OCI-LY7 (cell line): Measurements from ENCODE around the gene DIPK1A. TPM values are rescaled to one million over a fixed set of nuclear protein-coding genes. Genes with fewer than 3 reads are reported as not detected.

Experiments
- BruUV-seq: library from RNA; stranded (reverse); fragments of 400-500 nt; replicated peaks from 2 replicates; lab custom pipeline; 2021; lab: Mats Ljungman, UMichigan
- CTCF ChIA-PET: fragments of 300-600 bp; sonication (Branson Sonifier 250); formaldehyde crosslinking; loops from one replicate; lab custom pipeline; 2022; ENCODE audit warnings: antibody characterized with exemption; ENCODE audit not compliant: unreplicated experiment; lab: Charles Lee
- POLR2A ChIA-PET: fragments of 300-600 bp; sonication (Branson Sonifier 250); formaldehyde crosslinking; loops from one replicate; lab custom pipeline; 2022; ENCODE audit warnings: antibody characterized with exemption; lab: Charles Lee
- DNase-seq: peaks from one replicate; pipeline ENCODE4 v3.0.0-alpha.2; 2015; ENCODE audit warnings: low spot score
- H2AFZ ChIP-seq: fragments of 200-600 bp; sonication (generic), shearing (Covaris generic); 2 replicates; pipeline ENCODE4 v1.6.1; 2014; ENCODE audit warnings: mild to moderate bottlenecking, antibody characterized with exemption, low read length, moderate library complexity
- H3K27ac ChIP-seq: fragments of 200-600 bp; sonication (generic); 2 replicates; pipeline ENCODE4 v1.5.1; 2014; ENCODE audit warnings: mixed run types, low read depth, mild to moderate bottlenecking, moderate library complexity, low read length, inconsistent platforms; ENCODE audit not compliant: poor library complexity, severe bottlenecking
- H3K36me3 ChIP-seq: fragments of 200-600 bp; sonication (generic); 2 replicates; pipeline ENCODE4 v1.6.1; 2014; ENCODE audit warnings: mild to moderate bottlenecking, antibody characterized with exemption, low read length, moderate library complexity, mixed read lengths; ENCODE audit not compliant: insufficient read depth
- H3K4me1 ChIP-seq: fragments of 200-600 bp; sonication (generic); 2 replicates; pipeline ENCODE4 v1.5.1; 2014; ENCODE audit warnings: mild to moderate bottlenecking, low read length; ENCODE audit not compliant: insufficient read depth, poor library complexity, severe bottlenecking
- H3K4me2 ChIP-seq: fragments of 200-600 bp; sonication (generic); 2 replicates; pipeline ENCODE4 v1.6.1; 2014; ENCODE audit warnings: mild to moderate bottlenecking, low read length
- H3K4me3 ChIP-seq: fragments of 200-600 bp; sonication (generic); 2 replicates; pipeline ENCODE4 v1.5.1; 2014; ENCODE audit warnings: mild to moderate bottlenecking, low read depth, low read length; ENCODE audit not compliant: poor library complexity, severe bottlenecking
- H3K79me2 ChIP-seq: fragments of 200-600 bp; sonication (generic); 2 replicates; pipeline ENCODE4 v1.6.1; 2016; ENCODE audit warnings: low read depth, mild to moderate bottlenecking, low read length, moderate library complexity, mixed read lengths; ENCODE audit not compliant: insufficient read depth
- H3K9me2 ChIP-seq: fragments of 200-600 bp; sonication (generic); 2 replicates; pipeline ENCODE4 v1.6.1; 2016; ENCODE audit warnings: mild to moderate bottlenecking, low read length, mixed read lengths; ENCODE audit not compliant: insufficient read depth
- H3K9me3 ChIP-seq: fragments of 200-600 bp; sonication (generic); 2 replicates; pipeline ENCODE4 v1.6.1; 2014; ENCODE audit warnings: mild to moderate bottlenecking, mixed run types, low read length, mixed read lengths
- H4K20me1 ChIP-seq: fragments of 200-600 bp; sonication (generic); 2 replicates; pipeline ENCODE4 v1.6.1; 2014; ENCODE audit warnings: mild to moderate bottlenecking, antibody characterized with exemption, low read length, moderate library complexity, mixed read lengths; ENCODE audit not compliant: insufficient read depth
- CTCF ChIP-seq: fragments of 200-600 bp; sonication (generic); conservative IDR thresholded peaks from 2 replicates; pipeline ENCODE4 v1.5.1; 2014; ENCODE audit warnings: mild to moderate bottlenecking, antibody characterized with exemption, low read length, moderate library complexity, mixed read lengths
- EZH2phosphoT487 ChIP-seq: fragments of 200-600 bp; sonication (generic); IDR thresholded peaks from 2 replicates; pipeline ENCODE4 v1.6.1; 2018; ENCODE audit warnings: low read depth, borderline replicate concordance, mild to moderate bottlenecking, mixed run types, antibody characterized with exemption, low read length, moderate library complexity, mixed read lengths
- intact Hi-C: fragments of 100-400 bp; cut with micrococcal nuclease; formaldehyde crosslinking; loops from one replicate; pipeline ENCODE4 v1.10.0; 2022; ENCODE audit not compliant: unreplicated experiment
- total RNA-seq, 2 experiments: library from RNA; depleted of rRNA in 1 of 2; stranded (reverse); fragments of >200 nt in 1 of 2; shearing (Covaris generic) in 1 of 2; gene quantifications; 2 replicates each; pipeline ENCODE4 v1.2.3, GENCODE V29; 2014 to 2022

DIPK1A gene
- total RNA-seq, 2 experiments from 2014 or later = 13.0 to 25.4 TPM

- POLR2A ChIA-PET = interaction anchor here (0.7 to 0.9 kb wide), 4 partner anchors 8 to 332 kb away, joined by 3 to 9 read pairs (median 3); partner anchors contain the start of gene RPL5
- Histone ChIP-seq H2AFZ (no peak overlapping the region), H3K9me3 (no peaks in the 10 kb centered on the region), H3K79me2 (peaks cover 19% of the 10 kb centered on the region; the same call in 1 of the 2 replicates), H3K9me2 (no peaks in the 10 kb centered on the region), H3K36me3 (peaks cover 87% of the 10 kb centered on the region), H3K4me3 (no peak overlapping the region), H4K20me1 (peaks cover 9% of the 10 kb centered on the region), H3K4me1 (no peaks in the 10 kb centered on the region), H3K4me2 (no peak overlapping the region), H3K27ac (no peak overlapping the region)
- DNase-seq = no peak
- intact Hi-C loops = no loop called here
- CTCF ChIA-PET = no interaction called here
- BruUV-seq = no TSS peak
- no peak for TF ChIP-seq EZH2phosphoT487
These were observed 115.4 kb downstream of the DIPK1A start for GRCh38 chr1:92845908-92846307.

DNA sequence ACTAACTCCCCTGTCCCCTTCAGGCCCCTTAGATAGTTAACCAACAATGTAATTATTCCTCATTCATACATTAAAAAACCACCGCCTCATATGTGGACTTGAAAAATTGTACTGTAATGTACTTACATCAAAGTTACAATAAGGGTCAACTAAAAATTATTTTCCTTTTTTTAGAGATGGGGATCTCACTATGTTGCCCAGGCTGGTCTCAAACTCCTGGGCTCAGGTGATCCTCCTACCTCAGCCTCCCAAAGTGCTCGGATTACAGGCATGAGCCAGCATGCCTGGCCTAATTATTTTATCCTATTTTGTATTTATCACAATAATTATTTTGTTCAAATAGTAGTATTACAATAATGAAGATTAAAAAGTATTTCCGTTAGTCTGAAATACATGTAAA, 116.8 kb downstream of the DIPK1A start:
- no peak for DNase-seq
- H3K4me2 ChIP-seq = no peak overlapping the region
- H3K4me3 ChIP-seq = no peak overlapping the region
- ChIA-PET POLR2A (interaction anchor here (0.7 kb wide), 1 partner anchor 9 kb away, joined by 3 read pairs; no protein-coding TSS in a partner anchor), CTCF (no interaction called here)
- no peak overlapping the region for H2AFZ ChIP-seq
- BruUV-seq = no TSS peak
- H3K9me2 ChIP-seq = no peaks in the 10 kb centered on the region
- H3K4me1 ChIP-seq = no peaks in the 10 kb centered on the region
- H3K79me2 ChIP-seq = peaks cover 34% of the 10 kb centered on the region; the same call in 1 of the 2 replicates
- H3K36me3 ChIP-seq = peaks cover 87% of the 10 kb centered on the region
- intact Hi-C loops = no loop called here
- peaks cover 15% of the 10 kb centered on the region for H4K20me1 ChIP-seq
- no peak overlapping the region for H3K27ac ChIP-seq
- H3K9me3 ChIP-seq = no peaks in the 10 kb centered on the region
- TF ChIP-seq CTCF = no peak
- no peak for TF ChIP-seq EZH2phosphoT487

GRCh38 chr1:92843429-92844352, 117.6 kb downstream of the DIPK1A start:
- no peak for DNase-seq
- peaks cover 87% of the 10 kb centered on the region for H3K36me3 ChIP-seq
- H2AFZ ChIP-seq = no peak overlapping the region
- TSS peak; percentile 19 for BruUV-seq
- ChIA-PET POLR2A (interaction anchor here (0.6 to 1.0 kb wide), 2 partner anchors 9 to 15 kb away, joined by 3 read pairs; no protein-coding TSS in a partner anchor), CTCF (no interaction called here)
- H3K79me2 ChIP-seq = peaks cover 41% of the 10 kb centered on the region
- intact Hi-C loops = no loop called here
- peaks cover 20% of the 10 kb centered on the region for H4K20me1 ChIP-seq
- H3K9me2 ChIP-seq = no peaks in the 10 kb centered on the region
- no peak for TF ChIP-seq CTCF
- H3K4me2 ChIP-seq = no peak overlapping the region
- H3K9me3 ChIP-seq = no peaks in the 10 kb centered on the region
- H3K27ac ChIP-seq = no peak overlapping the region
- H3K4me1 ChIP-seq = peaks cover under 1% of the 10 kb centered on the region
- no peak overlapping the region for H3K4me3 ChIP-seq
